ENCODE measurements around the gene SYNE1. TPM values are rescaled to one million over a fixed set of nuclear protein-coding genes. Genes with fewer than 3 reads are reported as not detected.

SYNE1 gene
- total and polyA plus RNA-seq, 2 of the 8 experiments (the other 6 are each of a cell fraction or from before 2014, with no cell fraction given), result 2.8 to 5.5 TPM

DNA sequence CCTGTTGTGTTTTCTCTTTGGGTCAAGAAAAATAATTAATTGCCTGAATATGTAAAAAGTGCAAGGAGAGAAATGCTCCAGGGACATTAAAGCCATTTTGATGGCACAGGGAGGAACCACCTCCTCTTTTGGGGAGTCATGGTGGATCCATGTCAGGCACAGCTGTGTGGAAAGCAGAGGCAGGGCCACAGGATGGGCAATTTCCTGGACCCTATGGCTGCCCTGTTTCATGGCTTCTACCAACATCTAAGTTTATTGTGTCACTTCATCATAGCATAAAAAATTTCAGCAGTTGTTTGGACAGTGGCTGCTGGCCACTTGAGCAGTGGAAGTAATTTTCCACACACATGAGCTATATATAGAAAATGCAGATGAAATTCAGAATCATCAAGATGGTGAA is 238.2 kb downstream of the SYNE1 start (continued):
- TF ChIP-seq ZNF274 (IDR thresholded peaks at IDR 0.05; ENCODE audit: borderline replicate concordance, extremely low read depth, low read length) (no peak), SIN3A (conservative IDR thresholded peaks at IDR 0.05 in 1 of 2, IDR thresholded peaks at IDR 0.05 in 1 of 2; ENCODE audit: low read depth in 1 of 2, low read length in 2 of 2) (no peak)
- TF ChIP-seq, protein P1, sequence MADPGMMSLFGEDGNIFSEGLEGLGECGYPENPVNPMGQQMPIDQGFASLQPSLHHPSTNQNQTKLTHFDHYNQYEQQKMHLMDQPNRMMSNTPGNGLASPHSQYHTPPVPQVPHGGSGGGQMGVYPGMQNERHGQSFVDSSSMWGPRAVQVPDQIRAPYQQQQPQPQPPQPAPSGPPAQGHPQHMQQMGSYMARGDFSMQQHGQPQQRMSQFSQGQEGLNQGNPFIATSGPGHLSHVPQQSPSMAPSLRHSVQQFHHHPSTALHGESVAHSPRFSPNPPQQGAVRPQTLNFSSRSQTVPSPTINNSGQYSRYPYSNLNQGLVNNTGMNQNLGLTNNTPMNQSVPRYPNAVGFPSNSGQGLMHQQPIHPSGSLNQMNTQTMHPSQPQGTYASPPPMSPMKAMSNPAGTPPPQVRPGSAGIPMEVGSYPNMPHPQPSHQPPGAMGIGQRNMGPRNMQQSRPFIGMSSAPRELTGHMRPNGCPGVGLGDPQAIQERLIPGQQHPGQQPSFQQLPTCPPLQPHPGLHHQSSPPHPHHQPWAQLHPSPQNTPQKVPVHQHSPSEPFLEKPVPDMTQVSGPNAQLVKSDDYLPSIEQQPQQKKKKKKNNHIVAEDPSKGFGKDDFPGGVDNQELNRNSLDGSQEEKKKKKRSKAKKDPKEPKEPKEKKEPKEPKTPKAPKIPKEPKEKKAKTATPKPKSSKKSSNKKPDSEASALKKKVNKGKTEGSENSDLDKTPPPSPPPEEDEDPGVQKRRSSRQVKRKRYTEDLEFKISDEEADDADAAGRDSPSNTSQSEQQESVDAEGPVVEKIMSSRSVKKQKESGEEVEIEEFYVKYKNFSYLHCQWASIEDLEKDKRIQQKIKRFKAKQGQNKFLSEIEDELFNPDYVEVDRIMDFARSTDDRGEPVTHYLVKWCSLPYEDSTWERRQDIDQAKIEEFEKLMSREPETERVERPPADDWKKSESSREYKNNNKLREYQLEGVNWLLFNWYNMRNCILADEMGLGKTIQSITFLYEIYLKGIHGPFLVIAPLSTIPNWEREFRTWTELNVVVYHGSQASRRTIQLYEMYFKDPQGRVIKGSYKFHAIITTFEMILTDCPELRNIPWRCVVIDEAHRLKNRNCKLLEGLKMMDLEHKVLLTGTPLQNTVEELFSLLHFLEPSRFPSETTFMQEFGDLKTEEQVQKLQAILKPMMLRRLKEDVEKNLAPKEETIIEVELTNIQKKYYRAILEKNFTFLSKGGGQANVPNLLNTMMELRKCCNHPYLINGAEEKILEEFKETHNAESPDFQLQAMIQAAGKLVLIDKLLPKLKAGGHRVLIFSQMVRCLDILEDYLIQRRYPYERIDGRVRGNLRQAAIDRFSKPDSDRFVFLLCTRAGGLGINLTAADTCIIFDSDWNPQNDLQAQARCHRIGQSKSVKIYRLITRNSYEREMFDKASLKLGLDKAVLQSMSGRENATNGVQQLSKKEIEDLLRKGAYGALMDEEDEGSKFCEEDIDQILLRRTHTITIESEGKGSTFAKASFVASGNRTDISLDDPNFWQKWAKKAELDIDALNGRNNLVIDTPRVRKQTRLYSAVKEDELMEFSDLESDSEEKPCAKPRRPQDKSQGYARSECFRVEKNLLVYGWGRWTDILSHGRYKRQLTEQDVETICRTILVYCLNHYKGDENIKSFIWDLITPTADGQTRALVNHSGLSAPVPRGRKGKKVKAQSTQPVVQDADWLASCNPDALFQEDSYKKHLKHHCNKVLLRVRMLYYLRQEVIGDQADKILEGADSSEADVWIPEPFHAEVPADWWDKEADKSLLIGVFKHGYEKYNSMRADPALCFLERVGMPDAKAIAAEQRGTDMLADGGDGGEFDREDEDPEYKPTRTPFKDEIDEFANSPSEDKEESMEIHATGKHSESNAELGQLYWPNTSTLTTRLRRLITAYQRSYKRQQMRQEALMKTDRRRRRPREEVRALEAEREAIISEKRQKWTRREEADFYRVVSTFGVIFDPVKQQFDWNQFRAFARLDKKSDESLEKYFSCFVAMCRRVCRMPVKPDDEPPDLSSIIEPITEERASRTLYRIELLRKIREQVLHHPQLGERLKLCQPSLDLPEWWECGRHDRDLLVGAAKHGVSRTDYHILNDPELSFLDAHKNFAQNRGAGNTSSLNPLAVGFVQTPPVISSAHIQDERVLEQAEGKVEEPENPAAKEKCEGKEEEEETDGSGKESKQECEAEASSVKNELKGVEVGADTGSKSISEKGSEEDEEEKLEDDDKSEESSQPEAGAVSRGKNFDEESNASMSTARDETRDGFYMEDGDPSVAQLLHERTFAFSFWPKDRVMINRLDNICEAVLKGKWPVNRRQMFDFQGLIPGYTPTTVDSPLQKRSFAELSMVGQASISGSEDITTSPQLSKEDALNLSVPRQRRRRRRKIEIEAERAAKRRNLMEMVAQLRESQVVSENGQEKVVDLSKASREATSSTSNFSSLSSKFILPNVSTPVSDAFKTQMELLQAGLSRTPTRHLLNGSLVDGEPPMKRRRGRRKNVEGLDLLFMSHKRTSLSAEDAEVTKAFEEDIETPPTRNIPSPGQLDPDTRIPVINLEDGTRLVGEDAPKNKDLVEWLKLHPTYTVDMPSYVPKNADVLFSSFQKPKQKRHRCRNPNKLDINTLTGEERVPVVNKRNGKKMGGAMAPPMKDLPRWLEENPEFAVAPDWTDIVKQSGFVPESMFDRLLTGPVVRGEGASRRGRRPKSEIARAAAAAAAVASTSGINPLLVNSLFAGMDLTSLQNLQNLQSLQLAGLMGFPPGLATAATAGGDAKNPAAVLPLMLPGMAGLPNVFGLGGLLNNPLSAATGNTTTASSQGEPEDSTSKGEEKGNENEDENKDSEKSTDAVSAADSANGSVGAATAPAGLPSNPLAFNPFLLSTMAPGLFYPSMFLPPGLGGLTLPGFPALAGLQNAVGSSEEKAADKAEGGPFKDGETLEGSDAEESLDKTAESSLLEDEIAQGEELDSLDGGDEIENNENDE (IDR thresholded peaks at IDR 0.05; ENCODE audit: insufficient replicate concordance, low read length), result no peak

Data from H1 (cell line).